Endometrial microvascular endothelial cells (primary cell): ENCODE results near the gene INPP5F. TPM values are rescaled to one million over a fixed set of nuclear protein-coding genes. Genes with fewer than 3 reads are reported as not detected.

Experiments
- in situ Hi-C: cut with HindIII; loops from 2 replicates; pipeline ENCODE4 v1.10.0; 2017; ENCODE audit warnings: low sequenced_read_pairs, low pct_unique_long_range_greater_than_20kb; ENCODE audit errors: inconsistent ontology term
- total RNA-seq: library from RNA; depleted of rRNA; stranded (reverse); fragments of >200 nt; gene quantifications from one replicate; pipeline ENCODE4 v1.2.3, GENCODE V29; 2015; ENCODE audit errors: inconsistent ontology term

INPP5F gene
- total RNA-seq, 1 donor from 2014 or later, result 17.9 TPM

DNA sequence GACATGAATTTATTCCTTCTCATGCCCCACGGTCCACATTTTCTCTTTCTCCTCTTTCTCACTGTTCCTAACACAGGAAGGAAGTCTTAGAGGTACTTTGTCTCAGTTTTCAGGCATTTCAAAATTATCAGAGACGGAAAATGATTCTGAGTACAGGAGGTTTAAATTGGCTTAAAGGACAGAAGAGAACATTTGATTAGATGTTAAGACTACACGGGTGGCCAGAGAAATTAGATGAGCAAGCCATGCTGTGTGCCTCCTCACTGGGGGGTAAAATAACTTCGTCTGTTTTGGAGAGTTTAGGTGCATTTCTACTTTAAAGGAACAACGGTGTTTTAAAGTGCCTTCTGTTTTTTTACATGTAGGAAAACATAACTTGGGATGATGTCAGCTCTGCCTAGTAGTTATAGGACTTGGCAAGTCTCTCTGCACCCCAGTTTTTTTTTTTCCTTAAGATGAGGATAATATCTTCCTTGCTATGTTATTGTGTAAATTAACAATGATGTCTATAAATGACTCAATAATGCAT is 79.9 kb downstream of the INPP5F start:
- in situ Hi-C loops, result no loop called here

DNA sequence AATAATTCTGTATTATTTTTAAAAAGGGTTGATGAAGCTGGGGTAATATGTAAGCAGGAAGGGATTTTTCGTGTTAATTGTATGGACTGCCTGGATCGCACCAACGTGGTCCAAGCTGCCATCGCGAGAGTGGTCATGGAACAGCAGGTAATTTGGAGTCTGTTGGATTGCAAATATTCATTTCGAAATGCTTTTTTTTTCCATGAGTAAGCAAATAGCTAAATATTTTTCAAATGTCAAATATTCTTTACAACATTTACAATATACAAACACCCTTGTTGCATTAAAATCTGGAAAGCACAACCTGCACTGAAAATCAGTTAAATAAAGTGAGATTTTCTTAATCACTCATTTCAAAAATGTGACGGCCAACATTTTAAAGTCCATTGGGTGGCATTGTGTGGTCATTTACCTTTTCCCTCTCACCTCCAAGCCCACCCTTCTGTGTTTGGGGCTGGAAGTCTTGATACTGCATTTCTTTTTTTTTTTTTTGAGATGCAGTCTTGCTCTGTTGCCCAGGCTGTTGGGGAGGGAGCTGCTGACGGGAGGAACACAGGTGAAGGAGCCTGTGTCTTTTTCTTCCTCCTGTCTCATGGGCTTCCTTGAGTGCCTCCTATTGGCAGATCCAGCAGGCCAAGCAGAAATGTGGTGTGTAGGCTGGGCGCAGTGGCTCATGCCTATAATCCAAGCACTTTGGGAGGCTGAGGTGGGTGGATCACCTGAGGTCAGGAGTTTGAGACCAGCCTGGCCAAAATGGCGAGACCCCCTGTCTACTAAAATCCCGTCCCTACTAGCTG is 80.7 kb downstream of the INPP5F start:
- in situ Hi-C loops, result no loop called here

DNA sequence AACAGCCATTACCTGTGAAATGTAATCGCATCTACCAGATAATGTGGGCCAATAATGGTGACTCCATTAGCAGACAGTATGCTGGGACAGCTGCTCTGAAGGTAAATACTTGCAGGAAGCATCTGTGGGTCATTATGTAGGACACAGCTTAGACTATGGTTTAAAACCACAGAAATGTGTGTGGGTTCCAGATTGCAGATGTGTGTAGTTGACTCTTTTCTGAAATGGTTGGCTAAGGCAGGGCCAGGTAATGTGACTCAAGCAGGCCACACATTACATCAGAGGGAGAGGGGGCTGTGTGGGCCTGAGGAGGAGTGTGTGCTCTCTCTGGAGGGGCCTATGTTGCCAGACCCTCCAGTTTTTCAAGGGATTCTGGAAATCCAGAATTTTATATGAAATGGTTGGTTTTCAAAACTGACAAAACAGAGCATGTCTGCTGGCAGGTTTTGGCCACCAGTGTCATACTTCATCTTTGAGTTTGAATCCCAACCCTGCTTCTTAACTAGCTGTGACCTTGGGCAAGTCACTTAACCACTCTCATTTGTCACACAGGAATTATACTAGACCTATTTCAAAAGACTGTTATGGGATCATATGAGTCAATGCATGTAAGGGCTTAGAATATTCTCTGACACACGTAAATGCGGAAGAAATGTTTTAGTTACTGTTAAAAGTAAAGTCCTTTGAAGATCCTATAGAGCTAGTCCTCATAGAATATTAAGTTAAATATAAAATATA is 82.3 kb downstream of the INPP5F start:
- in situ Hi-C loops, result no loop called here

DNA sequence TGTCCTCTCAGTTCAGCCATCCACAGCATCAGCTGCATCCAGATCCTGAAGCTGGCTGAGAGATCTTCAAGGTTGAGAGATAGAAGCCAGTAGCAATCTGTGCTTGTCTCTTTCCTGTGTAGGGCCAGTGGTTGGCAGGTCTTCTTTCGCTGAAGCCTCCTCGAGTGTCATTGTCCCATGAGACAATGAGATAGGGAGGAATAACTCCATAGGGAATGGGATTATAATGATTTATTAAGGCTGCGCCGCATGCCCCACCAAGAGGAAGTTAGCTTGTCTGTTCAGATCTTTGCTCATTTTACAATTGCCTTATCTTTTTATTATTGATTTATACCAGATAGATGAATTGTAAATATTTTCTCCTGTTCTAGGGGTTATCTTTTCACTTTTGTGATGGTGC is 85.3 kb downstream of the INPP5F start:
- in situ Hi-C loops, result no loop called here

DNA sequence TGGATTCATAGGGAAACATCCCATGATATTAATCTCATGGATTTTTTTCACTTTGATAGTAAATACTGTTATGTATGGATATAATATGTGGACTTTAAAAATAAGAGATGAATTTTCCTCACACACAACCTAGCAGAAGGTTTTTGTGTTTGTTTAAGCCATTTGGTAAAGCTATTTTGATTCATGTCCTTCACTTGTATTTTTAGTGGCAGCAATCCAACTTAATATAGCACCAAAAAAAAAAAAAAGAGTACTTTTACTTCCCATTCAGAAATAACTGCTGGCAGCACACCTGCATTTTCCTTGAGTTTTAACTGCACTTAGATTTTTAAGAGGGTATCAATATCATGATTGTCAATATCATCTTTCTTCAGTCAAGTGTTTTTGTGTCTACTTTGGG is 86.8 kb downstream of the INPP5F start:
- in situ Hi-C loops, result no loop called here

DNA sequence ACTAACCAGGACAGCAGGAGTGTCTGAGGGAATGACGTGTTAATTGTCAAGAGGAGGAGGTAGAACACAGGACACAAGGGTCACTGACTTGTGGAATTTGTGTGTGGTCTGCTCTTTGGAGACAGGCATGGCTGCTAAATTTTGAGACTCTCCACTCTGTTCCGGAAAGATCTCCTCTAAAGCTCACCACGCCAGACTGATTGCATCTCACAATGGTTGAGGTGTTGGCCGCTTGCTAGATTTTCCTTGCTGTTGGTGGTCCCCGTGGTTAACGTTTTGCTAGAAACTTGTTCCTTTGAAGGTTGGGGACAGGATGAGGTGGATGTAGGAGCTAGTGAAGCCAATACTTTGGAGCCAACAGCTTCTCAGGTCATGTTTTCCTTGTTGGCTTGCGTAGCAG is 89.8 kb downstream of the INPP5F start:
- in situ Hi-C loops, result no loop called here

DNA sequence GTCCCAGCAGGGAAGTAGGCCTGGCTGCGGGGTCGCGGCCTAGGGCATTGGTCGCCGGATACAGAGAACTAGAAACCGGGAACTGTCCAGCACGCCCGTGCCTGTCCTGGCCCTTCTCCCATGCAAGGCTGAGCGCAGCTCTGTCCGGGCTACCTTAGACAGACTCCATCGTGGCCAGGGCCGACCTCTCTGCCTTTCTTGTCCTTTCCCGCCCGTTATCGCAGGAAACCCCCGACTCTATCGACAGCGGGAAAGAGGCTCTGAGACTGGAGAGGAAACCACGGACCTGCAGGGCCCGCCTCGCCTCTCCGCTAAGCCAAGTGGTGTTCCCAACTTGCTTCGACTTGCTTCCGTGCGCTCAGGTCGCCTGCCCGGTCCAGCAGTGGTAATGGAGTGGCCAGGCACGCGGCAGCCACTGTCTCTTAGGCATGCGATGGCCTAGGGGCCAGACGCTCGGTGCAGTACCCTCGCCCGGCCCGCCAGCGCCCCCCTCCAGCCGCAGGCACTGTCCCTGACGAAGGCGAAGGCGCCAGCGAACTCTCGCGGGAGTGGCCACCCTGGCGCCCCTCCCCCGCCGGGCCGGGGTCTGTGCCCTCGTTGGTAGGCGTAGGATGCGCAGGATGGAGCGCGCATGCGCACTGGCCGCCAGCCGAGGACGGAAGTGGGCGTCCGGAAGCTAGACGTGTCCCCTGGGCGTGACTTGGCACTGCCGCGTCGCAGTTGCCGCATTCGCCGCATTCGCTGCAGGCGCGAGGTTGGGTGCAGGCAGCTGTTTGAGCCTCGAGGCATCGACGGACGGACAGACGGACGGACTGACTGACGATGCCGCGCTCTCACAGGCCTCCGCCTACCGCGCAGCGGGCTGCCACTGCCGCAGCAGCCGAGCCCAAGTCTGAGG is 92.4 kb downstream of the INPP5F start:
- in situ Hi-C loops, result no loop called here

DNA sequence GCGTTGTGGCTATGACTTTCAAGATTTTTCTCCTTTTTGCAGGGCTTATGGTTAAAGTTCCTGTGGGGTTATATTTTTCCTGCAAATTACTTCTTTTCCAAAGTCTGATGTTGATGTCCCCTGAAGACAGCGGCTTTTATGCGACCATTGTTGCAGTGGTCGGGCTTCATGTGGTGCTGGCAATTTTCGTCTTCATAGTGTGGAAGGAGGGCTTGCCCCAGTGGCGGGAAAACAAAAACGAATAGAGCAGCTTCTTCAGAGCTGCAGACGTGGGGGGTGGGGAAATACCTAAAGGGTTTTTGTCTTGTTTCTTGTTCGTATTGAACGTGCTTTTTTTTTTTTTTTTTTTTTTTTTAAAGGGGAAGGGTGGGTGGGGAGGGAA is 93.0 kb downstream of the INPP5F start:
- in situ Hi-C loops, result no loop called here

DNA sequence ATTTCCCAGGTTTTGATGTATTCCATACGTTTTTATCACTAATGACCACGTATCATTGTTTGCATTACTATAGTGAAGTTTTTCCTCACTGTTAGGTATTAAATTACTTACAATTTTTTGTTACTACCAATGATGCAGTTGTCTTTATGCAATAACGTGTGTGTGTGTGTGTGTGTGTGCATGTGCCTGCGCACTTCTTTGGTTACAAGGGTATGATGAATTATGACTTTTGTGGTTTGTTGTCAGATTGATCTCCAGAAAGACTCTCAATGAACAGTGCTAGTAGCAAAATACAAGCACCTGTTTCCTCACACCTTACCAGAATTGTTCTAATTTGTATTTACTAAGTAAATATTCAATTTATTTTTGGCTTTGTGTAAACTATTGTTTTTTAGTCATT is 95.3 kb downstream of the INPP5F start:
- in situ Hi-C loops, result no loop called here

DNA sequence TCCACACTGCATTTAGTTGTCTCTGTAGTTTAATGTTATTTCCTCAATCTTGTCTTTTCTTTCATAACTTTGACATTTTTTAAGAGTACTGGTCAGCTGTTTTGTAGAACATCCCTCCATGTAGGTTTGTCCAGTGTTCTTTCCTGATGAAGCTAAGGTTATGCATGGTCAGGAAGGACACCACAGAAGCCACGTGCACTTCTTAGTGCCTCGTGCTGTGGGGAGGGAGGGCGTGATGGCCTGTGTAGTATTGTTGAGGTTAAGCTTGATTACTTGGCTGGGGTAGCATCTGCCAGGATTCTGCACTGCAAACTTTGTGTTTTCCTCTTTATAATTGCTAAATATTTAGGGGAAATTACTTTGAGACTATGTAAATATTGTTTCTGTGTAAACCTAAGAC is 98.4 kb downstream of the INPP5F start:
- in situ Hi-C loops, result no loop called here

DNA sequence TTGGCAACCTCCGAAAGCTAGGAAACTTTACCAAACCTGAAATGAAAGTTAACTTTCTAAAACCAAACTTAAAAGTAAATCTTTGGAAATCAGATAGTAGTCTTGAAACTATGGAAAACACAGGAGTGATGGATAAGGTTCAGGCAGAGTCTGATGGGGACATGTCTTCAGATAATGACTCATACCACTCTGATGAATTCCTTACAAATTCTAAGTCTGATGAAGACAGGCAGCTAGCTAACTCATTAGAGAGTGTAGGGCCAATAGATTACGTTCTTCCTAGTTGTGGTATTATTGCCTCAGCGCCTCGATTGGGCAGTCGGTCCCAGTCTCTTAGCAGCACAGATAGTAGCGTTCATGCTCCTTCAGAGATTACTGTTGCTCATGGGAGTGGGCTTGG is 100.9 kb downstream of the INPP5F start:
- in situ Hi-C loops, result no loop called here

DNA sequence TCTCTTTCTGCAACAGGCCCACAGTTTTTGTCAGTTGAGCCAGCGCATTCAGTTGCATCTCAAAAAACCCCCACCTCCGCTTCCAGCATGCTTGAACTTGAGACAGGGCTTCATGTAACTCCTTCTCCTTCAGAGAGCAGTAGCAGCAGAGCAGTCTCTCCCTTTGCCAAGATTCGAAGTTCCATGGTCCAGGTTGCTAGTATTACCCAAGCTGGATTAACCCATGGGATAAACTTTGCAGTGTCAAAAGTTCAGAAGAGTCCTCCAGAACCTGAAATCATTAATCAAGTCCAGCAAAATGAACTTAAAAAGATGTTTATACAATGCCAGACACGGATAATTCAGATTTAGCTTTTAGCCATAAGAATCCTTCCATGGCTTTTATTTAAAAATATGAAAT is 101.6 kb downstream of the INPP5F start:
- in situ Hi-C loops, result no loop called here

DNA sequence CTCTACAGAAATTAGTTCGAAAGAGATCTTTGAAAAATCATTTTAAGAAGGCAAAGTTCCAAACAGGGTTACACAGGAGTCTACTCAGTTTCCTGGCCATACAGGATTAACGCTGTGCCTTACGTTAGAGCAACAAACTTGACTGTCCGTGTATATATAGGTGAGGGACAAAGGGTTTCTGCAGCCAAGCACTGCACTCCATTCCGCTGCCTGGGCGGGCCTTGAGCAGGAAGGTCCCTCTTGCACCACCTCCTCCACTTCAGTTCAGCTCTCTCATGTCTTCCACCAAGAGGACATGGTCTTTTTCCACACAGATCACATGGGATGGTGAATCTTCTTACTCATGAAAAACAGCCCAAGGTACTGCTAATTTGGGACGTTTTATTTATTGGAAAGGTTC is 103.6 kb downstream of the INPP5F start:
- in situ Hi-C loops, result no loop called here

DNA sequence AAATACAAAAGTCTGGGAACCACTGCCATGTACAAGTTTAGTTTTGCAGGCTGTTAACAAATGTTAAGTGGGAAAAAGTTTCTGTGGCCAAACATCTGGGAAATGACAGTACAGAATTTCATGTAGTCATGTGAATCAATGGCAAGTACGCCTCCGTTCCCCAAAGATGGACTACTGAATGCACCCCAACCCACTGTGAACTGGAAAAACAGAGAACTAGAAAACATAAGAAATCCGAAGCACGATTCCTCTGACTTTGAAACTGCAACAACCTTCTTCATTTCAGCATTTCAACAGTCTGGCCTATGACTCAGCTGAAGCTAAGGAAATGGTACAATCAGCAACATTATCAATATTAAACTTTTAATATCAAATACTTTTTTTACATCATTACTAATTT is 105.0 kb downstream of the INPP5F start:
- in situ Hi-C loops, result no loop called here

DNA sequence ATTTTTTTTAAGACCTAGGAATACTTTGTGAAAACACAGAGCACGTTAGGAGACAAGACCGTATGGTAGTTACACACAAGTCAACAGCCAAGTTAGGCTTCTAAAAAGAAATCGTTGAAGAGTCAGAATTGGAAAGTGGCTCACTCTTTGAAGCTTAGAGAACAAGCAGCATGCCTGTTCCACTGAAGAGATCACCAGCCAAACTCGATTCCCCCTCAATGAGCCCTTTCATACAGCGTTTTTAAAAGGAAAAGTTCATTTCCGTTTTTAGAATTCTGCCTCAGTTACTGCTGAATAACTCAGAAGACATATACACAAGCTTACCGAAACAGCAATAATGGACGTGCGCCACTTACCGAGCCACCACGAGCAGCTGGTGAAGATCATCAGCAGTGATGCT is 105.8 kb downstream of the INPP5F start:
- in situ Hi-C loops, result no loop called here

DNA sequence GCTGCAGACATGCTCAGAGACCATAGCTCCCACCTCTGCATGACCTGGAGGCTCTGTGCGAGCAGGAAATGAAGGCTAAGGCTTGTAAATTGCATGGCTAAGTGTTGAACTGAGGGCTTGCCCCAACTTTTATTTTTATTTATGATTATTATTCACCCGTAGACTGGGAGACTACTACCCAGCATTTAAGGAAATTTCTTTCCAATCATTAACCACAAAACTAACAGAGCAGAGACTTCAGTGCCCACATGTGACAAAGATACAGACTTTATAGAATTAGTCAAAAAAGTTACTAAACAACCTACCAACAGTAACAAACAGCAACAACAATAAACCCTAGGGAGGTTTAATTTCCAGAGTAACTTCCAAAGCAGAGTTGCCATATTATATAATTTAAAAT is 107.1 kb downstream of the INPP5F start:
- in situ Hi-C loops, result no loop called here

DNA sequence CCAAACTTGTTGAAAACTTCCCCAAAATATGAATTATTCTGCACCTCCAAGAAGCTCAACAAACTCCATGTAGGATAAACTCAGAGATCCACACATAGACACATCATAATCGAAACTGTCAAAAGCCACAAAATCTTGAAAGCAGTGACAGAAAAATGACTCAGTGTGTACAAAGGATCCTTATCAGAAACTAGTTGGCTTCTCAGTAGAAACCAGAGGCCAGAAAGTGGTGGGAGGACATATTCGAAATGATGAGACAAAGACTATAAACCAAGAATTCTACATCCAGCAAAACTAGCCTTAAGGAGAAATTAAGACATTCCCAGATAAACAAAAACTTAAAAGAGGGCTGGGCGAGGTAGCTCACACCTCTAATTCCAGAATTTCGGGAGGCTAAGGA is 108.3 kb downstream of the INPP5F start:
- in situ Hi-C loops, result no loop called here

DNA sequence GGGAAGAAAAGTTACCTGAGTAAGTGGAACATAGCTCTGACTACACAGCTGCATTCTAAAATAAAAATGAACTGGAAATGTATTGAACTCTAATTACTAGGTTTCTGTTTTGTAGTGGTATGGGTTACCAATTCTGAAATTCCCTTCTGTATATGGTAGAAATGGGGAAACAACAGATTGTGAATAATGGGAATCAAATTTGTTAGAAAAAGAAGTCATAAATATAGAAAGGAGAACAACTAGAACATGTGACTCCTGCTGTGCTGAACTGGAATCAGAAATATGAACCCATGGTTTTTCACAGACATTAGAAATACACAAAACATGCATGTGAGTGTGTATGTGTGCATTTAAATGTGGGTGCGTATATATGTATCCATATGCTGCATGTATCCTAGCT is 119.8 kb downstream of the INPP5F start:
- in situ Hi-C loops, result no loop called here

DNA sequence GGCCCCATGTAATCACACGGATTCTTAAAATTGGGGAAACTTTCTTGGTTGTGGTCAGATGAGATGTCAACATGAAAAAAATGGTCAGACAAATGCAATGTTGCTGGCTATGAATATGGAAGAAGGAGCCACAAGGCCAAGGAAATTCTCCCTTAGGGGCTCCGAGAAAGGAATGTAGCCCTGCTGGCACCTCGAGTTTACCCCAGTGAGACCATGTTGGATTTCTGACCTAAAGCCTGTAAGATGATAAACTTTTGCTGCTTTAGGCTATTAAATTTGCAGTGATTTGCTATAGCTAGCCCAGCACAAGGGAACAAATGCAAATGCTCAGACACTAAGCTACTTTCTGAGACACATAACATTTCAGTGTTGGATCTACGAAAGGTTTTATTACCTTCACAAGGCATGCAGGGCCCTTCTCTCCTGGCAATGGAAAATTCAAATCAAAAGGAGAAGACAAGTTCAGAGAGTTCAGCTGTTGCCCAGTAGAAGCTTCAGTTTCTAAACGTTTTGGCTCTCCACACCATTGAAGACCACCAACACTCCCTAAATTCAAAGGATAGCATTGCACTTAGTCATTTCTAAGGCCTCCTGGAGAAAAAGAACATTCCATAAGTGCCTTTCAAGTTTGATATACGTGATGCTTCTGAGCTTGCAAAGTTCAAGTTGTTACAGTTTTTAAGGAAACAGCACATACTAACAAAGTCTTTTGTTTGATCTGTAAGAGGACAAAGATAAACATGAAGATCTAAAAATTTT is 123.4 kb downstream of the INPP5F start:
- in situ Hi-C loops, result no loop called here
